HEK293 (cell line): Measurements from ENCODE around the gene DCHS1.

Experiments
- CTCF ChIA-PET: fragments of 350-600 bp; formaldehyde crosslinking; extraction: SDS; loops from one replicate; lab custom pipeline; 2021; ENCODE audit warnings: antibody characterized with exemption; lab: Yijun Ruan, JAX
- POLR2A ChIA-PET: fragments of 300-600 bp; formaldehyde crosslinking; extraction: SDS; loops from one replicate; lab custom pipeline; 2020; ENCODE audit warnings: antibody characterized with exemption, inconsistent platforms; lab: Yijun Ruan, JAX
- H3K27ac ChIP-seq: fragments of 200-500 bp; sonication (Bioruptor generic); 2 replicates; pipeline ENCODE4 v1.5.1; 2014; ENCODE audit warnings: low read depth, low read length, control low read depth, inconsistent platforms; ENCODE audit errors: extremely low read depth
- H3K36me3 ChIP-seq, 2 experiments: fragments of 200-500 bp in 1 of 2; sonication (Bioruptor generic) in 1 of 2; 1 replicate in 1 of 2; 2 replicates in 1 of 2; pipeline ENCODE4 v1.5.1; 2014 to 2017; ENCODE audit warnings: inconsistent platforms in 2 of 2, low read length in 2 of 2; ENCODE audit not compliant: control insufficient read depth in 2 of 2, insufficient read depth in 1 of 2
- H3K4me1 ChIP-seq: fragments of 200-500 bp; sonication (Bioruptor generic); 2 replicates; pipeline ENCODE4 v1.5.1; 2014; ENCODE audit warnings: mild to moderate bottlenecking, low read length, inconsistent platforms; ENCODE audit not compliant: control insufficient read depth, insufficient read depth
- H3K4me3 ChIP-seq: 2 replicates; pipeline ENCODE4 v1.5.1; 2011; ENCODE audit warnings: low read depth, mild to moderate bottlenecking, control low read depth, low read length, moderate library complexity
- H3K9me3 ChIP-seq: fragments of 200-500 bp; sonication (Bioruptor generic); 2 replicates; pipeline ENCODE4 v1.5.1; 2014; ENCODE audit warnings: low read depth, low read length, inconsistent platforms; ENCODE audit not compliant: control insufficient read depth, insufficient read depth
- KLF17 ChIP-seq: fragments of 450-650 bp; formaldehyde crosslinking; IDR thresholded peaks from 2 replicates; pipeline ENCODE4 v1.5.1; 2016; ENCODE audit warnings: missing biosample characterization, missing genetic modification characterization
- RBAK ChIP-seq: fragments of 450-650 bp; formaldehyde crosslinking; IDR thresholded peaks from 2 replicates; pipeline ENCODE4 v1.5.1; 2016; ENCODE audit warnings: missing biosample characterization, missing genetic modification characterization
- SETDB1 ChIP-seq: IDR thresholded peaks from one replicate; pipeline ENCODE4 v1.6.1; 2017; ENCODE audit warnings: mild to moderate bottlenecking, low read length, moderate library complexity, mixed read lengths; ENCODE audit not compliant: insufficient read length
- SP3 ChIP-seq: fragments of 450-650 bp; formaldehyde crosslinking; IDR thresholded peaks from 2 replicates; pipeline ENCODE4 v1.5.1; 2016; ENCODE audit warnings: missing biosample characterization, missing genetic modification characterization
- ZBTB17 ChIP-seq: fragments of 450-650 bp; formaldehyde crosslinking; IDR thresholded peaks from 2 replicates; pipeline ENCODE4 v1.5.1; 2016; ENCODE audit warnings: missing biosample characterization, missing genetic modification characterization
- ZBTB26 ChIP-seq: fragments of 450-650 bp; formaldehyde crosslinking; optimal IDR thresholded peaks from 2 replicates; pipeline ENCODE3; 2016; ENCODE audit warnings: missing biosample characterization, mild to moderate bottlenecking, missing genetic modification characterization
- ZNF121 ChIP-seq: fragments of 450-650 bp; formaldehyde crosslinking; IDR thresholded peaks from 2 replicates; pipeline ENCODE4 v1.5.1; 2016; ENCODE audit warnings: missing biosample characterization, missing genetic modification characterization
- ZNF146 ChIP-seq: fragments of 450-650 bp; formaldehyde crosslinking; IDR thresholded peaks from 2 replicates; pipeline ENCODE4 v1.5.1; 2016; ENCODE audit warnings: missing biosample characterization, missing genetic modification characterization
- ZNF155 ChIP-seq: fragments of 450-650 bp; formaldehyde crosslinking; IDR thresholded peaks from 2 replicates; pipeline ENCODE4 v1.5.1; 2016; ENCODE audit warnings: missing biosample characterization, missing genetic modification characterization
- ZNF19 ChIP-seq: fragments of 450-650 bp; formaldehyde crosslinking; IDR thresholded peaks from 2 replicates; pipeline ENCODE4; 2016; ENCODE audit warnings: missing biosample characterization, missing genetic modification characterization, low read depth
- ZNF280C ChIP-seq: fragments of 450-650 bp; formaldehyde crosslinking; IDR thresholded peaks from 2 replicates; pipeline ENCODE4 v1.5.1; 2016; ENCODE audit warnings: missing biosample characterization, missing genetic modification characterization
- ZNF433 ChIP-seq: fragments of 450-650 bp; formaldehyde crosslinking; IDR thresholded peaks from 2 replicates; pipeline ENCODE4 v1.5.1; 2016; ENCODE audit warnings: missing biosample characterization, missing genetic modification characterization, low read depth
- ZNF518A ChIP-seq: fragments of 450-650 bp; formaldehyde crosslinking; conservative IDR thresholded peaks from 2 replicates; pipeline ENCODE4 v1.5.1; 2016; ENCODE audit warnings: low read depth, missing biosample characterization, missing genetic modification characterization
- ZNF571 ChIP-seq: fragments of 450-650 bp; formaldehyde crosslinking; IDR thresholded peaks from 2 replicates; pipeline ENCODE4 v1.5.0; 2017; ENCODE audit warnings: missing biosample characterization, missing genetic modification characterization

Gene DCHS1

GRCh38 chr11:6625156-6625831 is 30.3 kb downstream of the DCHS1 start:
- POLR2A ChIA-PET = no interaction called here
- TF ChIP-seq ZNF571 (tag by site-specific recombination) (no peak), ZNF280C (tag by site-specific recombination) (no peak), ZNF146 (tag by site-specific recombination) (no peak), SETDB1 (no peak), RBAK (tag by site-specific recombination) (no peak), ZNF19 (tag by site-specific recombination) (no peak), KLF17 (tag by site-specific recombination) (no peak), ZNF155 (tag by site-specific recombination) (no peak), ZNF121 (tag by site-specific recombination) (no peak), ZBTB26 (tag by site-specific recombination) (no peak), ZNF518A (tag by site-specific recombination) (no peak), SP3 (tag by site-specific recombination) (no peak), ZBTB17 (no peak), ZNF433 (tag by site-specific recombination) (no peak)
- Histone ChIP-seq H3K36me3 (peaks cover 0 to 30% of the 10 kb centered on the region in 2 experiments; a peak in 1 of 3 replicates), H3K9me3 (no peaks in the 10 kb centered on the region), H3K4me3 (no peak overlapping the region), H3K27ac (no peak overlapping the region), H3K4me1 (no peaks in the 10 kb centered on the region)
- CTCF ChIA-PET = interaction anchor here (0.5 to 0.6 kb wide), 2 partner anchors 195 to 534 kb away, joined by 3 read pairs; no protein-coding TSS in a partner anchor
